ENCODE results near the gene NDUFAF5. TPM values are rescaled to one million over a fixed set of nuclear protein-coding genes. Genes with fewer than 3 reads are reported as not detected.

The NDUFAF5 gene
- total RNA-seq, 4 donors from 2014 or later: 4.0 to 18.4 (median 14.8) TPM

- Histone ChIP-seq H3K9me3 (no peaks in the 10 kb centered on the region), H3K4me1 (peaks cover 0 to 20% (median 6%) of the 10 kb centered on the region in 4 donors), H3K27me3 (no peaks in the 10 kb centered on the region), H3K27ac (peak overlapping the region in 1 of 4 donors; percentile 7), H3K36me3 (peaks cover 0 to 10% (median 2%) of the 10 kb centered on the region in 4 donors), H3K4me3 (no peak overlapping the region)
- in situ Hi-C loops (cut with MboI; ENCODE audit: low pct_ligation_motif_present in 1 of 4, low pct_unique_long_range_greater_than_20kb in 1 of 4, low sequenced_read_pairs in 3 of 4): no loop called here
- no peak for TF ChIP-seq EP300 (IDR thresholded peaks at IDR 0.05; ENCODE audit: low read depth)
- no peak for TF ChIP-seq CTCF (IDR thresholded peaks at IDR 0.05)
- TF ChIP-seq POLR2AphosphoS5 (IDR thresholded peaks at IDR 0.05): no peak
- TF ChIP-seq POLR2A (IDR thresholded peaks at IDR 0.05): no peak
- no peak for DNase-seq
- 85 to 88% methylated on average over 3 of the region's 3 CpGs for whole genome bisulfite sequencing, 2 donors (ENCODE audit: low coverage in 1 of 2)
- intact Hi-C loops (cut with DNase I; ENCODE audit: low total_unique reads): no loop called here
Observed at GRCh38 chr20:13739731-13740649, 44.8 kb upstream of the NDUFAF5 start.

- no peak overlapping the region for H3K27ac ChIP-seq
- no peaks in the 10 kb centered on the region for H3K27me3 ChIP-seq
- 79 to 92% methylated on average over 5 to 6 of the region's 6 CpGs for whole genome bisulfite sequencing, 2 donors (ENCODE audit: low coverage in 1 of 2)
- peaks cover 0 to 10% (median 2%) of the 10 kb centered on the region in 4 donors for H3K36me3 ChIP-seq
- in situ Hi-C loops (cut with MboI; ENCODE audit: low pct_ligation_motif_present in 1 of 4, low pct_unique_long_range_greater_than_20kb in 1 of 4, low sequenced_read_pairs in 3 of 4) (no loop called here), intact Hi-C loops (cut with DNase I; ENCODE audit: low total_unique reads) (no loop called here)
- no peaks in the 10 kb centered on the region for H3K9me3 ChIP-seq
- H3K4me3 ChIP-seq: no peak overlapping the region
- no peak for DNase-seq
- TF ChIP-seq EP300 (IDR thresholded peaks at IDR 0.05; ENCODE audit: low read depth) (no peak), CTCF (IDR thresholded peaks at IDR 0.05) (no peak), POLR2A (IDR thresholded peaks at IDR 0.05) (no peak), POLR2AphosphoS5 (IDR thresholded peaks at IDR 0.05) (no peak)
- peaks cover 0 to 8% (median 4%) of the 10 kb centered on the region in 4 donors for H3K4me1 ChIP-seq
Observed at GRCh38 chr20:13741879-13742278, 42.9 kb upstream of the NDUFAF5 start.

- Histone ChIP-seq H3K27me3 (no peaks in the 10 kb centered on the region), H3K9me3 (no peaks in the 10 kb centered on the region), H3K4me1 (no peaks in the 10 kb centered on the region), H3K27ac (no peak overlapping the region), H3K36me3 (peaks cover 0 to 10% (median 2%) of the 10 kb centered on the region in 4 donors), H3K4me3 (no peak overlapping the region)
- in situ Hi-C loops (cut with MboI; ENCODE audit: low pct_ligation_motif_present in 1 of 4, low pct_unique_long_range_greater_than_20kb in 1 of 4, low sequenced_read_pairs in 3 of 4): no loop called here
- intact Hi-C loops (cut with DNase I; ENCODE audit: low total_unique reads): no loop called here
- no peak for TF ChIP-seq EP300 (IDR thresholded peaks at IDR 0.05; ENCODE audit: low read depth)
- TF ChIP-seq CTCF (IDR thresholded peaks at IDR 0.05): no peak
- DNase-seq: no peak
- 67 to 73% methylated on average over 1 of the region's 1 CpG for WGBS, 2 donors (ENCODE audit: low coverage in 1 of 2)
Observed at GRCh38 chr20:13744352-13744751, 40.5 kb upstream of the NDUFAF5 start.

GRCh38 chr20:13745784-13746183 lies 39.0 kb upstream of the NDUFAF5 start:
- Histone ChIP-seq H3K4me1 (no peaks in the 10 kb centered on the region), H3K4me3 (no peak overlapping the region), H3K9me3 (no peaks in the 10 kb centered on the region), H3K27ac (no peak overlapping the region), H3K36me3 (peaks cover 0 to 14% (median 4%) of the 10 kb centered on the region in 4 donors), H3K27me3 (no peaks in the 10 kb centered on the region)
- intact Hi-C loops (cut with DNase I; ENCODE audit: low total_unique reads) (no loop called here), in situ Hi-C loops (cut with MboI; ENCODE audit: low pct_ligation_motif_present in 1 of 4, low pct_unique_long_range_greater_than_20kb in 1 of 4, low sequenced_read_pairs in 3 of 4) (no loop called here)
- no peak for TF ChIP-seq EP300 (IDR thresholded peaks at IDR 0.05; ENCODE audit: low read depth)
- no peak for TF ChIP-seq CTCF (IDR thresholded peaks at IDR 0.05)
- no peak for TF ChIP-seq POLR2AphosphoS5 (IDR thresholded peaks at IDR 0.05)
- TF ChIP-seq POLR2A (IDR thresholded peaks at IDR 0.05): no peak
- WGBS, 2 donors (ENCODE audit: low coverage in 1 of 2): 78 to 100% methylated on average over 2 of the region's 2 CpGs
- DNase-seq: no peak

Data from transverse colon (tissue), 4 donors.